ENCODE data around the gene TRAK1. TPM values are rescaled to one million over a fixed set of nuclear protein-coding genes. Genes with fewer than 3 reads are reported as not detected.

Gene TRAK1
- polyA plus RNA-seq, 3 donors = 6.6 to 40.8 (median 7.0) TPM

GRCh38 chr3:42254566-42254965, 163.4 kb downstream of the TRAK1 start:
- Mint-ChIP-seq H3K27ac (no peak overlapping the region), H3K27me3 (ENCODE audit: low read depth in 3 of 3) (peaks cover 7 to 23% (median 23%) of the 10 kb centered on the region in 3 donors), H3K4me1 (no peaks in the 10 kb centered on the region), H3K36me3 (no peaks in the 10 kb centered on the region), H3K4me3 (no peak overlapping the region), H3K9me3 (peaks cover 0 to 2% (median 0%) of the 10 kb centered on the region in 7 donors)
- H2AFZ ChIP-seq (ENCODE audit: insufficient read depth, low read depth, low read length, poor library complexity, severe bottlenecking) = no peak overlapping the region
- H3K9ac ChIP-seq (ENCODE audit: insufficient read depth, low read length, poor library complexity, severe bottlenecking) = no peak overlapping the region
- no peaks in the 10 kb centered on the region for H3K36me3 ChIP-seq (replicated peaks in 1 of 2; ENCODE audit: control insufficient read depth in 1 of 2, insufficient read depth in 2 of 2, low read length in 2 of 2)
- intact Hi-C loops (cut with micrococcal nuclease) = no loop called here
- TF ChIP-seq CTCF (IDR thresholded peaks at IDR 0.05) = no peak
- no peak overlapping the region for H3K4me3 ChIP-seq (replicated peaks in 1 of 3; ENCODE audit: low read depth in 2 of 3, low read length in 3 of 3)
- H3K79me2 ChIP-seq (ENCODE audit: insufficient read depth, low read length) = no peaks in the 10 kb centered on the region
- DNase-seq = no peak
- no peaks in the 10 kb centered on the region for H3K4me1 ChIP-seq (ENCODE audit: control insufficient read depth in 1 of 2, insufficient read depth in 2 of 2, low read length in 2 of 2)
- H3K4me2 ChIP-seq (replicated peaks; ENCODE audit: extremely low read depth, low read length, poor library complexity, severe bottlenecking) = no peak overlapping the region
- WGBS (ENCODE audit: insufficient coverage) = 88% methylated on average over 2 of the region's 3 CpGs
- peaks cover 1 to 6% of the 10 kb centered on the region in 2 donors for H3K27me3 ChIP-seq (ENCODE audit: control insufficient read depth in 2 of 2, insufficient read depth in 2 of 2, low read length in 2 of 2)
- H3K9me3 ChIP-seq (replicated peaks in 1 of 2; ENCODE audit: control insufficient read depth in 1 of 2, insufficient read depth in 1 of 2, low read length in 2 of 2) = no peaks in the 10 kb centered on the region
- no peaks in the 10 kb centered on the region for H4K20me1 ChIP-seq (ENCODE audit: insufficient read depth, low read length)
- no peak overlapping the region for H3K27ac ChIP-seq (ENCODE audit: low read depth in 1 of 2, low read length in 2 of 2)

- Histone ChIP-seq H2AFZ (ENCODE audit: insufficient read depth, low read depth, low read length, poor library complexity, severe bottlenecking) (no peak overlapping the region), H3K4me1 (ENCODE audit: control insufficient read depth in 1 of 2, insufficient read depth in 2 of 2, low read length in 2 of 2) (no peaks in the 10 kb centered on the region), H3K4me3 (replicated peaks in 1 of 3; ENCODE audit: low read depth in 2 of 3, low read length in 3 of 3) (no peak overlapping the region), H3K9ac (ENCODE audit: insufficient read depth, low read length, poor library complexity, severe bottlenecking) (no peak overlapping the region), H3K79me2 (ENCODE audit: insufficient read depth, low read length) (no peaks in the 10 kb centered on the region), H4K20me1 (ENCODE audit: insufficient read depth, low read length) (no peaks in the 10 kb centered on the region), H3K27me3 (ENCODE audit: control insufficient read depth in 2 of 2, insufficient read depth in 2 of 2, low read length in 2 of 2) (peaks cover 3 to 18% of the 10 kb centered on the region in 2 donors), H3K27ac (ENCODE audit: low read depth in 1 of 2, low read length in 2 of 2) (no peak overlapping the region), H3K4me2 (replicated peaks; ENCODE audit: extremely low read depth, low read length, poor library complexity, severe bottlenecking) (no peak overlapping the region), H3K36me3 (replicated peaks in 1 of 2; ENCODE audit: control insufficient read depth in 1 of 2, insufficient read depth in 2 of 2, low read length in 2 of 2) (no peaks in the 10 kb centered on the region), H3K9me3 (replicated peaks in 1 of 2; ENCODE audit: control insufficient read depth in 1 of 2, insufficient read depth in 1 of 2, low read length in 2 of 2) (no peaks in the 10 kb centered on the region)
- no peak overlapping the region for H3K27ac Mint-ChIP-seq
- no peaks in the 10 kb centered on the region for H3K36me3 Mint-ChIP-seq
- WGBS (ENCODE audit: insufficient coverage) = no CpG with 5 or more reads among the region's 1 CpG
- H3K4me3 Mint-ChIP-seq = no peak overlapping the region
- no peak for DNase-seq
- peaks cover 0 to 2% (median 0%) of the 10 kb centered on the region in 7 donors for H3K9me3 Mint-ChIP-seq
- intact Hi-C loops (cut with micrococcal nuclease) = no loop called here
- no peak for TF ChIP-seq CTCF (IDR thresholded peaks at IDR 0.05)
- H3K4me1 Mint-ChIP-seq = no peaks in the 10 kb centered on the region
- peaks cover 11 to 28% (median 23%) of the 10 kb centered on the region in 3 donors for H3K27me3 Mint-ChIP-seq (ENCODE audit: low read depth in 3 of 3)
Measured at GRCh38 chr3:42256135-42256819, 165.1 kb downstream of the TRAK1 start.

Data from CD14-positive monocyte (primary cell).